Thoracic aorta (tissue), 2 donors: ENCODE results near the gene MAEA. TPM values are rescaled to one million over a fixed set of nuclear protein-coding genes. Genes with fewer than 3 reads are reported as not detected.

Experiments used
- ATAC-seq: fragments of 150-250 bp; one replicate; pipeline ENCODE4 v1.8.0; 2017; ENCODE audit warnings: low read depth; ENCODE audit not compliant: insufficient number of reproducible peaks, low FRiP score
- DNase-seq: peaks from one replicate; pipeline ENCODE4 v3.0.0-alpha.2; 2020; ENCODE audit warnings: low spot score
- H3K27ac ChIP-seq, 2 donors: fragments of 200-600 bp; sonication (generic); 1 replicate in 1 of 2; 2 replicates in 1 of 2; pipeline ENCODE4 v1.5.1; 2016; ENCODE audit warnings: mild to moderate bottlenecking in 2 of 2, moderate library complexity in 2 of 2
- H3K27me3 ChIP-seq: fragments of 200-600 bp; sonication (generic); replicated peaks from 2 replicates; pipeline ENCODE4 v1.6.0; 2016; ENCODE audit warnings: mild to moderate bottlenecking; ENCODE audit not compliant: insufficient read depth
- H3K36me3 ChIP-seq: fragments of 200-600 bp; sonication (generic); one replicate; pipeline ENCODE4 v1.5.1; 2016
- H3K4me1 ChIP-seq, 2 donors: fragments of 200-600 bp; sonication (generic); 1 replicate in 1 of 2; 2 replicates in 1 of 2; pipeline versions ENCODE4 v1.5.1 to v1.6.0; 2016; ENCODE audit warnings: low read depth in 2 of 2, mild to moderate bottlenecking in 1 of 2; ENCODE audit not compliant: control insufficient read depth in 1 of 2
- H3K4me3 ChIP-seq: fragments of 200-600 bp; sonication (generic); 2 replicates; pipeline ENCODE4 v1.5.1; 2016; ENCODE audit warnings: mild to moderate bottlenecking
- H3K9me3 ChIP-seq: fragments of 200-600 bp; sonication (generic); 2 replicates; pipeline ENCODE4 v1.5.1; 2016
- CTCF ChIP-seq: fragments of 200-600 bp; sonication (generic); IDR thresholded peaks from one replicate; pipeline ENCODE4 v1.5.1; 2019; ENCODE audit warnings: antibody characterized with exemption
- total RNA-seq, 2 donors: library from RNA; depleted of rRNA; stranded (reverse); fragments of >200 nt; gene quantifications; one replicate each; pipeline versions ENCODE4 v1.1.0 to v1.2.3, GENCODE V29; 2016

The MAEA gene
- total RNA-seq, 2 donors from 2014 or later, result 53.7 to 83.8 TPM

GRCh38 chr4:1360423-1361283, 71.0 kb downstream of the MAEA start:
- H3K9me3 ChIP-seq, result no peaks in the 10 kb centered on the region
- ATAC-seq (no peak), DNase-seq (no peak)
- no peak overlapping the region for H3K27ac ChIP-seq
- H3K36me3 ChIP-seq, result peaks cover 12% of the 10 kb centered on the region
- TF ChIP-seq CTCF, result no peak
- no peak overlapping the region for H3K4me3 ChIP-seq
- no peaks in the 10 kb centered on the region for H3K4me1 ChIP-seq
- H3K27me3 ChIP-seq, result no peaks in the 10 kb centered on the region

- no peaks in the 10 kb centered on the region for H3K27me3 ChIP-seq
- H3K4me1 ChIP-seq, result no peaks in the 10 kb centered on the region
- no peak overlapping the region for H3K4me3 ChIP-seq
- H3K9me3 ChIP-seq, result no peaks in the 10 kb centered on the region
- no peak for TF ChIP-seq CTCF
- no peak for DNase-seq
- peaks cover 11% of the 10 kb centered on the region for H3K36me3 ChIP-seq
- ATAC-seq, result no peak
- H3K27ac ChIP-seq, result no peak overlapping the region
These were observed 71.7 kb downstream of the MAEA start for GRCh38 chr4:1361431-1361830.

- Histone ChIP-seq H3K4me3 (no peak overlapping the region), H3K9me3 (no peaks in the 10 kb centered on the region)
These were observed 72.4 kb downstream of the MAEA start for GRCh38 chr4:1362046-1362445.

GRCh38 chr4:1362521-1362920, 72.8 kb downstream of the MAEA start:
- TF ChIP-seq CTCF, result no peak
- no peak for DNase-seq
- peaks cover 14% of the 10 kb centered on the region for H3K36me3 ChIP-seq
- no peaks in the 10 kb centered on the region for H3K4me1 ChIP-seq
- H3K27ac ChIP-seq, result no peak overlapping the region
- no peaks in the 10 kb centered on the region for H3K9me3 ChIP-seq
- H3K4me3 ChIP-seq, result no peak overlapping the region
- ATAC-seq, result no peak
- H3K27me3 ChIP-seq, result no peaks in the 10 kb centered on the region

More at GRCh38 chr4:1362046-1362445, 72.4 kb downstream of the MAEA start:
- DNase-seq, result no peak
- no peak for TF ChIP-seq CTCF
- Histone ChIP-seq H3K27ac (no peak overlapping the region), H3K27me3 (no peaks in the 10 kb centered on the region), H3K4me1 (no peaks in the 10 kb centered on the region), H3K36me3 (peaks cover 11% of the 10 kb centered on the region)
- ATAC-seq, result no peak

- ATAC-seq (no peak), DNase-seq (no peak)
- Histone ChIP-seq H3K27me3 (no peaks in the 10 kb centered on the region), H3K36me3 (peaks cover 14% of the 10 kb centered on the region), H3K27ac (no peak overlapping the region), H3K9me3 (no peaks in the 10 kb centered on the region), H3K4me3 (no peak overlapping the region), H3K4me1 (no peaks in the 10 kb centered on the region)
- no peak for TF ChIP-seq CTCF
These were observed 73.8 kb downstream of the MAEA start for GRCh38 chr4:1363513-1363912.
